COR-L47 (cell line): ENCODE results near the gene KCNN3.

Experiments used
- DNase-seq: peaks from one replicate; lab custom pipeline; 2025; lab: John Stamatoyannopoulos, UW

The KCNN3 gene

GRCh38 chr1:154879038-154879421 is 8.9 kb upstream of the KCNN3 start:
- peak; percentile 74 for DNase-seq

GRCh38 chr1:154878371-154879037 is 8.4 kb upstream of the KCNN3 start:
- peak; percentile 71 for DNase-seq

- DNase-seq, result no peak
Observed at GRCh38 chr1:154877370-154877974, 7.4 kb upstream of the KCNN3 start.

DNA sequence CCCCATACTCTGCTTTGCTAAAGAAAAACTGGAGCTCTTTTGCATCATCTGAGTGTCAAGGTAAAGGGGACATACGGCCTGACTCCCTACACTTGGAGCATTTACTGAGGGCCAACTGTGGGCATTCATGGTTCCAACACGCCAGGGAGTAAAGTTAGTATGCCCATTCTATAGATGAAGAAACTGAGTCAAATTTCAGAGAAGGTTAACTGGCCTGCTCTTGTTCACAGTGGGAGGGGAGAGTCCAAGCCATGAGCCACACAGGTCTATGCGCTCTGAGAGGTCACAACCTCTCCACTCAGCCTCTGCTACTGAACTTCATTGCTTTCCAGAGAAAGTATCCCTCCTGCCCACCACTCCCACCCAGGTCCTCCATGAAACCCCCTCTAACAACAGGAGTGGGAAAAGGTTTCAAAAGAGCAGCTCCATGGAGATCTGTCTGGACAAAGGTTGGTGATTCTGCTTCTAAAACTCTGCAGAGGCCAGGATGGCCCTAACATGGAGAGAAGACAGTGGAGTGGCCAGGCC is 6.8 kb upstream of the KCNN3 start:
- no peak for DNase-seq

DNA sequence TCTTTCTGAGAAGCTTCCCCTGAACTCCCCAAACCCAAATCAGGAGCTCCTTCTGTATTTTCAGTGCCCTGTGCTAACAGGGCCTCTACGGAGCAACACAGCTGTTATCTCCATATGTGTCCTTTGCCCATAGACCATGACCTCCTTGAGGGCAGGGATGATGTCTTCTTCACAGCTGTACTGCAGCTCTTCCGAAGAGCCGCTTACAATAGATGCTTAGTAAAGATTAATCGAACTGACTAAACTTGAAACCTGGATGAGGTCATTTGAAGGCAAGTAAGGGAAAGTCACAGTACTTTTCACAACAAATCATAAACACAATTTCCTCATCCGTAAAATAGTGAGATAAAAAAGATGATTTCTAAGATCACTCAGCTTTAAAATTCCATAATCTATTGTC is 4.4 kb upstream of the KCNN3 start:
- DNase-seq, result no peak

- no peak for DNase-seq
Observed at GRCh38 chr1:154873321-154873950, 3.4 kb upstream of the KCNN3 start.

GRCh38 chr1:154871374-154871773 is 1.3 kb upstream of the KCNN3 start:
- no peak for DNase-seq

GRCh38 chr1:154870734-154871133 is 653 bp upstream of the KCNN3 start:
- DNase-seq, result no peak

DNA sequence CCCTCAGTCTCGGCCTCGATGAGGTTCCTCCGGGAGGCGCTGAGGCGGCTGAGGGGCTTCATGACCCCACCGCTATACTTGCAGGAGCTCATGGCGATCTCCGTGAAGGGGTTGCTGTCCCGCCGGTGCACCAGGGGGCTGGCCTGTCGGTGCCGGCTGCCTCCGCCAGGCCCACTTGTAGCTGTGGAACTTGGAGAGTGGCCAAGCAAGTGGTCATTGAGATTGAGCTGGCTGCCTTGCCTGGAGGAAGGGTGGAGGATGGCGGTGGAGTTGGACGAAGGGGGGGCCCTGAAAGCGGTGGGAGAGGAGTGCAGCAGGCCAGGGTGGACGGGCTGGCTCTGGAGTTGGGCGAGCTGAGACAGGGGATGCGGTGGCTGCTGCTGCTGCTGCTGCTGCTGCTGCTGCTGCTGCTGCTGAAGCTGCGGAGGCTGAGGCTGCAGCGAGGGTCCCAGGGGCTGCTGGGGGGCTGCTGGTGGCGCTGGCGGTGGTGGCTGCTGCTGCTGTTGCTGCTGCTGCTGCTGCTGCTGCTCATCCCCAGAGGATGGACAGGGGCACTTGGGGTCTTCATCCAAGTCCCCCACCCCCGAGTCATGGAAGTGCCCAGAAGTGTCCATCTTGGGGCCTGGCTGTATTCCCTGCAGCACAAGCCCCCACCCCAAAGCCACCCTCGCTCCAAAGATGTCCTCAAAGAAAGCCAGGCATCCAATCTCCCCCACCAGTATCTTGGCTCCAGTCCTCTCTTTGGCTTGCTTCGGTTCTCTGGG is 548 bp downstream of the KCNN3 start:
- peak; percentile 27 for DNase-seq

DNA sequence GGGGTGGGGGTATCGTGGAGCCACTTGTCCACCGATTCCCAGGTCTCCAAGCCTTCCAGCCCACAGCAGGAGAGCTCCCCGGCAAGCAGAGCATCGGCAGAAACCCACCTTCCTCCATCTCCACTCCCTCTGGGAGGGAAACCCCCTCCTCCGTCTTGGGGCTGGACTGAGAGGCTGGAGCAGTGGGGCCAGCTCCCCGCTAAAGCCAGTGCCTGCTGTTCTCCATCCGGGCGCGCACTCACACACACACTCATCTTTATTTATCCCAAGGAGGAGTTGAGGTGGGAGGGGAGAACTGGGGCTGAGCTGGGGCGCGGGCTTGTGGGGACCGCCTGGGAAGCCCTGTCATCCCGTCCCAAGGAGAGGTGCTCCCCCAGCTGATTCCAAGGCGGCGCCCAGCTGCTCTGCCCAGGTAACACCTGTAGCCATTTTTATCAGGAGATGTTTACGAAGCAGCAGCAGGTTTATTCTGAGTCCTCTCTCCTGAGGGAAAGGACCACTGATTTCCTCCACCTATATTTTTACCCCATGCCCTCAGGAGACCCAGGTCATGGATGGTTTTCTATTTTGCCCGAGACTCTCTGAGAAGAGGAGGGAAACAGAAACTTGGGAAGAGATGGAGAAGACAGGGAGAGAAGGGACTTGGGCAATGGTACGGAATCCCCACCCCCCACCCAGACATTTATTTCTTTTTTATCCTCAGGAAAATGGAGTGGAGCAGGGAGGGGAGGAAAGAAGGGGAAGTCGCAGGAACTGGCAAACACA is 2.1 kb downstream of the KCNN3 start:
- no peak for DNase-seq

- no peak for DNase-seq
Observed at GRCh38 chr1:154867064-154867825, 2.8 kb downstream of the KCNN3 start.

DNA sequence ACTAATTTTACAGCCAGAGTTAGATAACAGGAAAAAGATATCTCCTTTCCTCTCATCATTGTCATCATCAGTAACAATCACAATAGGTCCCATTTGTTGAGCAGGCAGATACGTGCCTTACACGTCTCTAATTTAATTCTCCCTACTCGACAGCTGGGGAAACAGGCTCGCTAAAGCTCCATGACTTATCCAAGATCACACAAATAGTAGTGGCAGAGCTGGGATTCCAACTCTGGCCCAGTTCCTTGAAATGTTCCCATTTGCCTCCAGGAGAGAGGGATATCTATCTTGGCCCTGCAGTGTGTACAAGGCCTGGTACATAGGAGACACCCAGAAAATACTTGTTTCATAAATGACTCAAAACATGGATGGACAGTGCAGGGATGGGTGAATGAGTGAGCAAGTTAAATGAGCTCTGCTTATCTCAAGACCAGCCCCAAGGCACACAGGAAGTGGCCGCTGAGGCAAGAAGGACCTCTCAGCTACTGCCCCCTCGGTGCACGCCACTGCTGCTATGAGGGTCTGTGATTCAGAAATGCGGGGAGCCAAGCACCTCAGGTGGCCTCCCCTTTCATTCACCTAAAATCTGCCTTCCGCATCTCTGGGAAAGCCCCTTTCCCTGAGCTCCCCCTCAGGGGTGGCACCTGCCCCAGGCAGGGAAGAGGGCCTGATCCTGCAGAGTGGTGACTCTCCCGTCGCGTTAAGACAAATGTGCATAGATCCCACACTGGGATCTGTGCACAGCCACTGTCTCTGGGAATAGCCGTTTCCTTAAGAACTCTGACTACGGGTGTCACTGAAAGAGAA is 3.6 kb downstream of the KCNN3 start:
- DNase-seq, result no peak

DNA sequence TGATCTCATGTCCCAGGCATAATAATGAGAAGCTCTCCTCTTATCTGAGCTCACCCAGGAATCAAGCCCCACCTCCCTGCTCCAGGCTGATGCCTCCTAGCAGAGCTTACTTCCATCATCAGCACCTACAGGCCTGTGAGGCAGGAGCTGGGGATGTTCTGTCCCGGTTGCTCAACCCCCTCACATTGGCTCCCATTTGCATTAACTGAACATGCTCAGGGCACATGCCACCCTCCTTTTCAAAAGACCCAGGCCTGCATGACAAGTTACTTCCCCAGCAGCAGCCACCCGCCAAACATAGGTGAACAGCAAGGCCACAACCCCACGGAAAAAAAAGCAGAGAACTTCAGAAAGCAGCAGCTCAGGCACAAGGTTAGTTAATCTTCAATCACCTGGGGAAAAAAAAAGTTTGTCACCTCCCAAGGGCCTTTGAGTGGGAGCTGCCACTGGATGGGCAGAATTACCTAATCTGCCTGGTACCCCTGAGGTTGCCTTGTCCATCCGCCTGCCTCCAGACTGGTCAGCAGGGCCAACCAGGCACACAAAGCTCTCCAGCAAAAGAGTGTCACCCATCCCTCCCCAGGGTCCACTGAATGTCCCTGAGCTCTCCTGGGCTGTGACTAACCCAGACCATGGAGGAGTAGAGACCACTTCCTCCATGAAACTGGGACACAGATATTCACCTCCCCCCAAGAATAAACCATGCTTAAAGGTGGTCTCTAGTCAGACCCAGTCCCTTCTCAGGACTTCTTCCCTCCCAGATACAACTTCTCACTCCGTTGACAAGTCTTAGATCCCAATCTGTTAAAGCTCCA is 4.4 kb downstream of the KCNN3 start:
- no peak for DNase-seq

DNA sequence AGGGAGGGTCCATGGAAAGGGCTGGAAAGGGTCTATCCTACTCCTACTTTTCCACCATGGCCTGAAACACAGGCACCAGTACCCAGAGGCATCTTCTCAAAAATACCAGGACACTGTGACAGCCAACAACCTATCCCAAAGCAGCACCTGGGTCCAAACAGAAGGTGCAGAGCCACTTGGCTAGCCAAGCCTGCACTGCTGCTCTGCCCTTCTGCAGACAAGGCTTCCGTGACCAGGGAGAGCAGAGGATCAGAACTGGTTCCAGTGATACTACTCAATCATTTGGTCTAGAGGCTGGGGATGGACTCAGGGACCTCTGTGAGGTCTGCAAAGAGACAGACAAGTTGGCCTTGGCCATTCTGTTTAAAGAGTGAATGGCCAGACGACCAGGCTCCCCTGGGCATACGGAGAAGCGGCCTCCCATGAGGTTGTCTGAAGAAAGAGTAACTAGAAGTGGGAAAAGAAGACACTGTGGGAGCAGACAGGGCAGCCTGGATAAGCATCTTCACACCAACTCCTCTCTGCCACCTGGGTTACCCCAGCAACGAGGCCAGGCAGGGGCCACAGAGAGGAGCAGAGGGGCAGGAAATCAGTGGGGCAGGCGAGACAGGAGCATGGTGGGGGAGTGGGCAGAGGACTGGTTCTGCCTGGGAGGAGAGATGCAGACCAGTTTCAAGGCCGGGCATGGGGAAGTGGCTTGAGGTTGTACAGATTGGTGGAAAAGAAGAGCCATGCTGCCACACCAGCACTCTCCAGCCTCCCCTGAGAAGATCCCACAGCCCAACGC is 5.7 kb downstream of the KCNN3 start:
- no peak for DNase-seq

- DNase-seq, result no peak
Observed at GRCh38 chr1:154863315-154864174, 6.5 kb downstream of the KCNN3 start.

GRCh38 chr1:154862907-154863306 is 7.2 kb downstream of the KCNN3 start:
- DNase-seq, result no peak

GRCh38 chr1:154861607-154862094 is 8.4 kb downstream of the KCNN3 start:
- no peak for DNase-seq
